NCI-H1105 treated with DMSO at 0.1 percent for 48 hours (cell line): Measurements from ENCODE around the gene FOXL1.

ENCODE experiments used
- DNase-seq: peaks from one replicate; lab custom pipeline; 2025; lab: John Stamatoyannopoulos, UW

Gene FOXL1

DNA sequence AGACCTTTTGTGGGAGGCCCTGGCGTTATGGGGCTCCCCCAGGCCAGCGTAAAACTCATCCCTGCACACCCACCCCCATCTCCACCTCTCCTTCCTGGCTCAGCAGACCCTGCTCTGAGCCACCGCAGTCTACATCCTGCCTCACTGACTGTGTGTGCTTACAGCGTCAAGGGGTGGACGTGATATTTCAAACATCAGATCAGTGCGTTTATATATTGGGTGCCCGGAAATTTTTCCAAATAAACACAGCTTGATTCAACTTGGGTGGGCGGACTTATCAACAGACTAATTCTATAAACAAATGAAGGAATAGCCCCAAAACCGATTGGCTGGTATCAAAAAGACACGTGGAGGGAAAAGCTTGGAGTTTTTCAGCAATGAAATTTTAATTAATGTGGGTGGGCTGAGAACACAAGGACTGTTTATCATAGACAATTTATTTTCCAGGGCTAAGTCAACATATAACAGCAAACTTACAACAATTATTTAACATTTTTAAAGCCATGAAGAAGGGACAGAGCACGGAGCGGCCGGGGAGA is at the start of gene FOXL1:
FOXL1 (plus strand) TSS at position 489 of the 539 bp plus-strand sequence. CDS start 175 bp downstream, outside the sequence.
- DNase-seq = no peak

DNA sequence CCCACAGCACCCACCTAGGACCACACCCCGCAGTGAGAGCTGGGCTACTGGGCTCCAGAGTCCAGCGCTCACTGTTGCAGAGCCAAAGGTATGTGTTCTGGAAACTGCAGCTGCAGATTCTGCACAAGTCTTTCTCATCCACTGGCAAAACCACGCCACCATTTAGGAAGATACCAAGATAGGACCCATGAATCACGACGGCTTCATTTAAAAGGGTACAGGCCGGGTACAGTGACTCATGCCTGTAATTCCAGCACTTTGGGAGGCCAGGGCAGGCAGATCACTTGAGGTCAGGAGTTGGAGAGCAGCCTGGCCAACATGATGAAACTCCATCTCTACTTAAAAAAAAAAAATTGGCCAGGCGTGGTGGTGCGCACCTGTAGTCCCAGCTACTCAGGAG is 49.2 kb upstream of the FOXL1 start:
- no peak for DNase-seq

DNA sequence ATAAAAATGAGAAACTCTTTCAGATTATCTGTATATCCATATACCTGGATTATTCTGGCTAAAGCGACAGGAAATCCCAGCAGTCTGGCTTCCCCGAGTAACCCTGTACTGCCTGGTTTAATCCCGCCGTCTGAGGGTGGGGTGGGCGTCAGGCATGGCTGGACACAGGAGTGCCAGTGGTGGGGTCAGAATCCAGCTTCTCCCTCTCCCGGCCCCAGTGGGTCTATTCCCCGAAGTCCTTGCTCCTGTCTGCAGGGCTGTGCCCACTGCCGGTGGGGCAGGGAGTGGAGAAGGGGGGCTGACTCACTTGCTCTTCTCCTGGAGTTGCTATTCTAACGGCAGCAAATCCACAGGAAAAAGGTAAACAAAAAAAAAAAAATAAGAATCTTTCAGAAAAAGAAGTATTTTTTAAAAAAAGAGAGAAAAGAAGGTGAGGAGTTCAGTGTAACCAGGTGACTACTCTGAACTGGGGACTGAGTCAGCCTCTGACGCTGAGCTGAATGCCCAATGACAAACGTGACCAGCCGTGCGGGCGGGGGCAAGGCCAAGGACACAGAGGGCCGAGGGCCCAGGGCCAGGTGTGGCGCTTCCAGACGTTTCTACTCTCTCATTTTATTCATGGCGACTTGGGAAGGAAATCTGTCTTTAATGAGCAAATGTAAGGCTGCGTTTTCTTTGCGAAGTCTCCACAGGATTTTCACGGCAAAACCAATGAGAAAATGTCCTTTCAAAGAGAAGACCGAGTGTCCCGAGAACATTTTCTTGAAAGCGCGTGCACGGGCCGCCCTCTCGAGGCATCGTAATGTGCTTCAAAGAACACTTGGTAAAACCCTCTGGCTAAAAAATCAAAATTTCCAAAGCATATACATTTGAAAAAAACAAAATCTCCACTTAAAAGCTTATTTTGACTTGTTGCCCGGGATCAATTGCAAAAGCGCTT is 47.8 kb upstream of the FOXL1 start:
- no peak for DNase-seq

DNA sequence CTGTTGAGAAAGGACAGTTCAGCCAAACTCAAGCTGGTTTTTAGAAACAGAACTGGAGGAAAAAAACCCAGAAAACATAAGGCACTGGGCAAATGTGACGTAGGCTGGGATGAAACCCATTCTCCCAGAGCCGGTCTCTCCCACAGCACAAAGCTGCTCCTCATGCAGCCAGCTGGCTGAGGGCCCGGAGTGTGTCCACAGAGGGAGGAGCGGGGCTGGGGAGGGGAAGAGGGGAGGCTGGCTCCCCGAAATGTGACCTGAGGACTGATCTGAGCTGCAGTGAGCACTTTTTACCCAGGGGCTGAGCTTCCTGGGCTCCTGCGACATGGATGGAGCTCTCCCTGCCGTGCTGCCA is 47.2 kb upstream of the FOXL1 start:
- DNase-seq = no peak

DNA sequence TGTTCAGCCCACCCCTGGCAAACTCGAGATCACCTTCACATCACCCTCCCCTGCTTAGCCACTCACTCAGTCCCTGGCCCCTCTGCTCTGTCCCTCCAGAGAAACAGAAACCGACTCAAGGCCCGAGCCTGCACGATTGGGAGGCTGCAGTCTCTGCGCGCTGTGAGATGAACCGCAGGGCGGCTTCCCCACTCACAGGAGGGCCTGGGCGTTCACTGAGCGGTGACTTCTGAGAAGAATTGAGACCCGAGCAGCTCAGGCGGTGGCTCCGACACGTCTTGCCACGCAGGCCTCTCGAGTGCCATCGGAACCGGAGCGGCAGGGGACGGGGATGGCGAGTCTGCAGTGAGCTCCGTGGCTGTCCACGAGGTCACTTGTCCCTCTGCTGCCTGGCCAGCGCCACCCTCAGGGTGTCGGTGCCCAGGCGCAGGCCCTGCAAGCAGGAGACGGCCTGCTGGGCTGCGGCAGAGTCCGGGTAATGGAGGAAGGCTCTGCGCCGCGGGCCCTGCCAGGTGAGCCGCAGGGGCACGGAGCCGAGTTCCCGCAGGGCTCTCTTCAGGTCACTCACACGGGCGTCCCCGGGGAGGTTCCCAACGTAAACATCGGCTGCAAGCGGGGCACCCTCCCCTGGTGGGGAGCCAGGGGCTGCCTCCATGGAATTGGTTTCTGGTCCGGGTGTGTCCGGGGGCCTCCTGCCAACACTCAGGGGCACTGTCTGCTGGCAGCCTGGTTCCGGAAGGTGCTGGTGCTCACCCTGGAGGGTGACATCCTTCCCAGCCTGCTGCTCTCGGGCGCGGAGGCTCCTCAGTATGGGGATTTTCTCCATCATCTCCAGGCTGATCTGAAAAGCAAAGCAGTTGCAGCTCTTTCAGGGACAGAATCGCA is 46.5 kb upstream of the FOXL1 start:
- DNase-seq = no peak

GRCh38 chr16:86532526-86532815 is 45.9 kb upstream of the FOXL1 start:
- no peak for DNase-seq

GRCh38 chr16:86533076-86533475 is 45.3 kb upstream of the FOXL1 start:
- DNase-seq = no peak

DNA sequence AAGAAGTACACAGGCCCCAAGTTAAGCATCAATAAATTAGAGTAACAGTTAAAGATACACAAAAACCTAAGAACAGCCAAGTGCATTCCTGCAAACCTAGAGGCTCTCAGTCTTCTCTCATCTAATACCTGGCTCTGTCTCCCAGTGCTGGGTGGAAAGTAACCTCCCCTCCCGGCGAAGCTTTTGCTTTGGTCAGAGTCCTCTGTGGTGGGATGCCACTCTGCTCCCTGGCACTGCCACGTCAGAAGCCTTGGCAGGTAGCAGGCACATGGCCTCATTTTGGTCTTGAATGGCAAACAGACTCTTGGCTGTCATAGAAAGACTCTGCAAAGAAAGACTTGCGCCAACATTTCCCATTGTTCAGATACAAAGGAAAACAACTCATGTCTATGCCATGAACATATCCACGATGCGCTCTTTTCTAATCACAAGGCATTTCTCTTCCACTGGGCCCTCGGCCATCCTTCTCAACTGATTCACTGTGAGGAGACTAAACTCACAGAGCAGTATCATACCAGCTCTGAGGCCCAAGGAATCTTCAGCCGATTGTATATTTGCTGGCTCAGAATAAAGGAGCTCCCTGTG is 44.5 kb upstream of the FOXL1 start:
- DNase-seq = no peak

GRCh38 chr16:86534779-86535615 is 43.4 kb upstream of the FOXL1 start:
- no peak for DNase-seq

GRCh38 chr16:86536621-86537020 is 41.7 kb upstream of the FOXL1 start:
- no peak for DNase-seq

DNA sequence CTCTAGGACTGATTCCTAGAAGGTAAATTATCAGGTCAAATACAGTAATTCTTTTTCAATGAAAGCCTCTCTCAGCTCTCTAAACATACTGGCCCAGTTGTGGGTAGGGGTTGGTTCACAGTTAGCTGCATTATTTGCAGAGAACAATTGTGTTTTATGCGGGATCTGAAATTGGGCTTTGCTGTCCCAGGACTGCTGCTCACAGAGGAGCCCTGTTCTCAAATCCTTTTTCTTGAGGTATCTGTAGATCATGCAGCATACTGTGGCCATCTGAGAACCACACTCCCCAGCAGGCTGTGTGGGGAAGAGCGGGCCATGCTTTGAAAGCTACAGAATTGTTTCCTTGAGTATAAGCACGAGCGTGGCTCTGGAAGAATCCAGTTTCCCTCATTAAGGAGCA is 40.9 kb upstream of the FOXL1 start:
- DNase-seq = no peak

DNA sequence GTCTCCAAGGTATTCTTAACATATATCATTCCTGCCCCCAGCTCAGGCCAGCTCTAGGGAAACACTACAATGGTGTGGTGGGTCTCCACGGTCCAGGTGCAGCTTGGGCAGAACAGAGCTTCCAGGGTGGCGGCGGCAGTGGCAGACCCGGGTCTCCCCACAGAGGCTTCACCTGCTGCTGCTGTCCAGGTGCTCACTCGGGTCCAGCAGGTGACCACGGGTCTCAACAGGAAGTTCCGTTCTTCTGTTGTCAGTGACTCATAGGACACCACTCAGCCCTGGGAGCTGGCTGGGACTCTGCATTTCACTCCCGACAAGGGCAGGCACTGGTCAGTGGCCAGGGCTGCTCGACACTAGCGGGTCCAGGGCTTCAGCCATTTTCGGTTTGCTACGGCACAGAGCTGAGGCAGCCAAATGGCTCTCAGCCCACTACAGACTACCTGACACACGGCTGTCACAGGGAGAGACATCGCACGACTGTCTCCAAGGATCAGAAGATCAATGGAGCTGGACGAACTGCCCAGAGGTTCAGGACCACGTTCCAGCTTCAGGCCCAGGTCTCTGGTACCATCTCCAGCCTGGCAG is 40.1 kb upstream of the FOXL1 start:
- DNase-seq = no peak

DNA sequence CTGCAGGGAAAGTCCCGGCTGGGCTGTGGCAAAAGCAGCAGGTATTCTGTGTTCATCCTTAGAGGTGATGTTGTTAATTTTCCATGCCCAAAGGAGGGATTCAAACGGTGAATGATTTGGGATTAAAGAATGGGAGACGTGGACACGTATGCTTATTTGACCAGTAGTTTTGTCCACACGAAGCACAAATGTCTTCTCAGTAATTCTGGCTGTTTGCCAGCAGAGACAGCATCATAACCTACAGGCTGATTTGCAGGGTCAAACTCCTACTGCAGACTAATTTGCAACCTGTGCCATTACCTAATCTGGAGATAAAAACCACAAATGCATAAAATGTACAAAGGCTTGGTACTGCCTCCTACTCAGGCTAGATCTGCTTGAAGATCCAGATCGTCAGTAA is 37.5 kb upstream of the FOXL1 start:
- no peak for DNase-seq

- no peak for DNase-seq
Measured at GRCh38 chr16:86541560-86541959, 36.8 kb upstream of the FOXL1 start.

DNA sequence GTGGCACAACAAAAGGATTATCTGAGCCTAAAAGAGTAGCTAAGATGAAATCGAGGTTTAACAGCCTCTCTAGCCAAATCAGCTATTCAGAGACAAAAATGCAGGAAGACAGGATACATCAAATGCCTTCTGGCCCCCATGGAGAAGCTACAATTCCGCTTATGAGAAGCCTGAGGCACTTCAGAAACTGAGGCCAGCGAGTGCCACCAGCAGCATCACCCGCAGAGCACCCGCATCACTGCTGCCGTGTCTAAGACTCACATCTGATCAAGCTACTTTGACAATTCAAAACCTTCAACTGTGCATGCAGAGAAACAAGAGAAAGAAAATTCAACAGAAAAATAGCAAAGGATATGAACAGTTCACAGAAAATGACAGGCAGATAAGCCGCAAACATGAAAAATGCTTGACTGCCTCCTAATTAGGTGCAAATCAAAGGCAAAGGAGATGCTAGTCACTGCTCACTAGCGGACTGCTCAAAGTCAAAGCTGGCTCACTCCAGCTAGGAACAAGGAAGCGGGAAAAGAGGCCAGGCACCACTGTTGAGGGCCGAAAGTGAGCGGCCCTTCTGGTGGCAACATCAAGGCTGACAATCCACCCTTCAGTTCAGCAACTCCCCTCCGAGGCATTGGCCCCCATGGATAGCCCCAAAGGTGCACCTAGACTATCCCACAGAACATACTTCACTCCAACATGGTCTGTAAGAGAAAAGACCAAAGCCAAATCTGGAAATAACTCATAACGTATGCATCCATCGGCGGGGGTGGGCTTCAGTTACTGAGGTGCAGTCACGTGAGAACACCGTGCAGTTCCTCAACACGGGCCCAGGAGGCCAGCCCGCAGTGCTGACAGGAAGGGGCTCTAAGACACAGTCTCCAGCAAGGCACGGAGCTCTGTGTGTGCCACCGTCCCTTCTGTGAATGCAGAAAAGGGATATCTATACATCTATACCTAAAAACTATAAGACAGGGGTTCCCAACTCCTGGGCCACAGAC is 35.3 kb upstream of the FOXL1 start:
- no peak for DNase-seq

DNA sequence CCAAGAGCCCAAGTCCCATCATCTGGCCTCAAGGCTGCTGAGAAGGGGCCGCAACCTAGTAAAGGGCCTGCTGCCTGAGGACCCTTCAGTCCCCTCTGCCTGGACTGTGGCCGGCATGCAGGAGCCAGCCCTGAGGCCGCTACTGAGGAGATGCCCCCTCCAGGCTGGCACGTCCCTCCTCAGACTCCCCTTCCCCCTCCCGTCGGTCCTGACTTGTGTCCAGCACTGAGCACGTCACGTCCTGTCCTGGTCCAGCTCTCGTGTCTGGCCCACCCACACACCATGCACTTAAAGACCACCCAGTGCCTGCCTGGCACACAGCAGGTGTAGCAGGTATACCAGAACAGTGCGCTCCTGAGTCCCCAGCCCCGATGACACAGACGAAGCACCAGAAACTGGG is 32.9 kb upstream of the FOXL1 start:
- no peak for DNase-seq

- DNase-seq = no peak
Measured at GRCh38 chr16:86545954-86546637, 32.3 kb upstream of the FOXL1 start.

DNA sequence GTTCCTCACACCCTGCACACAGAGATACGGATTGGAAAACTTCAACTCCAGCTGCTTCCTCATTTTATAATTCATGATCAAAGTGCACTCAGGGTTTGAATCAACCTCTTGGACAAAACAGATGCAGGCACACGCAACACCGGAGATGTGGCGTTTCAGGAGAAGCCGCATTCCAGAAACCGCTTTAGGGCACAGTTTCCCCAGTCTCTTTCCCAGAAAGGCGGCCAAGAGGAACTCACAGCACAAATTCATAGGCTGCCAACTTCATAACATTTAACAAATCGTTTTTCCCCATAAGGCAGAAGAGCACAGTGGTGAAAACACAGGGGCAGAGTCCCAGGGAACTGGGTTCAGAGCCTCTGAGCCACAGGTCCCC is 31.7 kb upstream of the FOXL1 start:
- DNase-seq = no peak

DNA sequence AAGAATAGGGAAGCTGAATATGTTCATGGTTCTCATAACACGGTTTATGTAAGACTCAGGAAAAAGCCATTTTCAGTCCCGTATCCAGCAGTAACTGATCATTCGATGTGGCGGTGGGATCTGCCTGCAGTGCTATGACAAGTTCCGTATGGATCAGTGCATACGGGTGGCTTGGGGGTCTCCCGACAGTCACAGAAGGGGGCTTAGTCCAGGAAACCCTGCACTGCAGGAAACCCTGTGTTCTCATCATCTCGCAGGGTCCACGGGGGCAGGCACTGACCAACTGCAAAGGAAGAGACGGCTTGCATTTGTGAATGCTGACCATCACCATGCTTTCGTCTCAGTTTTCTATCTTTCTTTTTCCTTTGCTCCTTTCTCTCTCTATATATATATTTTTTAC is 31.1 kb upstream of the FOXL1 start:
- no peak for DNase-seq
